T follicular helper cell (primary cell): ENCODE data around the gene ASAP3.

Experiments
- DNase-seq: peaks from one replicate; pipeline ENCODE4 v3.0.0-alpha.2; 2020; ENCODE audit warnings: low read depth
- total RNA-seq, 2 experiments: gene quantifications; one replicate each; lab custom pipeline; 2026; lab: John Stamatoyannopoulos, UW

Gene ASAP3
- total RNA-seq, result 0.74 to 3.1 reads per million in 2 experiments

- peak; percentile 1 for DNase-seq
These were observed at the start of gene ASAP3 for GRCh38 chr1:23483321-23484252. ASAP3 (minus strand) TSS chr1:23484179; CDS start chr1:23484133, 46 bp downstream.

DNA sequence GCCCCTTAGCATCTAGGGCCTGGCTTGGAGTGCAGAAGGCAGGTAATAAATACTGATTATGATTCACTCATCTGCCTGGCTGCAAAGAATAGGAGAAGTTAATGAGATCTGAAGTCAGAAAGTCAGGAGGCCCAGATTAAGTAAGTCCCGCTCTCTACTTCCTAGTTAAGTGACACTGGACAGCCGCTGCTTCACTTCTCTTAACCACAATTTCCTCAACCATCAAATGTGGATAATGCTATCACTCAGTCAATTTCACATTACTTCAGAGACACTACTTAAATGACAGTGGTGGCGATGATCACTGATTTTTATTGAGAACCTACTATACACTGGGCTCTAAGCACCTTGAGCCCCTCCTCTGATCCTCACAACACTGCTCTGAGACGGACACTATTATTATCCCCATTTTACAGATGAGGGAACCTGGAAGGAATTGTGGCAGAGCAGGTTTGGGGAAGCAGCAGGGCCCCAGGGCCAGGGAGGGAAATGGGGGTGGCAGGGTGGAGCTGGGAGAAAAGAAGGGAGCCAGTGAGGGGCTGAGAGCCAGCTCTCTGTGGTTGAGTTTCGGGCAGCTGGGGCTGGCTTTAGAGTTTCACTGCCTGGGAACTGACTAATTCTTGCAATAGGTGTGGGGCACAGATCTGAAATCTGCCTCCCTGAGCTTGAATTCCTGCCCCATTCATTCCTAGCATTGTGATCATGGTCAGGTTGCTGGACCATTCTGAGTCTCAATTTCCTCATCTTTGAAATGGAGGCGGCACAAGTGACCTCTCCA lies 49.5 kb upstream of the ASAP3 start:
- no peak for DNase-seq

GRCh38 chr1:23531562-23532094 lies 47.6 kb upstream of the ASAP3 start:
- no peak for DNase-seq

DNA sequence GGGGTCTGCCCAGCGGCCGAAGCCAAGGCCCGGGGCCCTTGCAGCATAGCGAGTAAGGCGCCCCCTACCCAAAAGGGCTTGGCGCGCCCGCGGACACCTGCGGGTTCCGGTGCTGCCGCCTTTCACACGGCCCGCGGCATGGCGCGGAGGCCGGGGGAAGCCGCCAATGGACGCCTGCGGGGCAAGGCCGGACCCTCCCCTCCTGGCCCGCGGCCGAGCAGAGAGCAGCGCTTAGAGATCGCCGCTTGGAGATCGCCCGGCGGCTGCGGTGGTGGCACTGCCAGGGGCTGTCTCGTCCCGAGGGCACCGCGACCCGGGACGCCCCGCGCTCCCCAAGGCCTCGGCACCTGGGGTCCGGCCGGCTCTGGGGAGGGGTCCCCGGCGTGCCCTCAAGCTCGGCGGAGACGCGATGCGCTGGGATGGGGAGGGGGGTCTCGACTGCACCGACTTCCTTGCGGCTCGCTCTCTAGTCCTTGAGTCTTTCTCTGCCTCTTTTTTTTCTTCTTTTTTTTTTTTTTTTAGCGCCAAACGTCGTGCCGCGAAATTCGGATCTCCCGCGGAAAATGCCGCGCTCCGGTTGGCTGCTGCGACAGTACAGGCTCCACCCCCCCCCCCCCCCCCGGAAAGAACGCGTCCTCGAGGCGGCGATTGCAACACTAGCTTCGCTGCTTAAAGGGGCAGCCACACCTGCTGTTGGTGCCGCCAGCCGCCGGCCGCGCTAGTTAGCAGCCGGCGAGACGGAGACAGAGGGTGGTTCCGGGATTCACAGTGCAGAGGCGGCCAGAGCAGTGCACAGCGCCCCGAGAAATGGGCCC lies 47.0 kb upstream of the ASAP3 start, which contains the start of gene E2F2:
Gene E2F2 (minus strand): TSS at position 487 of the 815 bp plus-strand sequence. CDS start 440 bp downstream, at position 47.
- peak; percentile 74 for DNase-seq

GRCh38 chr1:23530087-23530746 lies 46.2 kb upstream of the ASAP3 start:
- DNase-seq, result no peak

- DNase-seq, result no peak
These were observed 45.4 kb upstream of the ASAP3 start for GRCh38 chr1:23529146-23530086.

DNA sequence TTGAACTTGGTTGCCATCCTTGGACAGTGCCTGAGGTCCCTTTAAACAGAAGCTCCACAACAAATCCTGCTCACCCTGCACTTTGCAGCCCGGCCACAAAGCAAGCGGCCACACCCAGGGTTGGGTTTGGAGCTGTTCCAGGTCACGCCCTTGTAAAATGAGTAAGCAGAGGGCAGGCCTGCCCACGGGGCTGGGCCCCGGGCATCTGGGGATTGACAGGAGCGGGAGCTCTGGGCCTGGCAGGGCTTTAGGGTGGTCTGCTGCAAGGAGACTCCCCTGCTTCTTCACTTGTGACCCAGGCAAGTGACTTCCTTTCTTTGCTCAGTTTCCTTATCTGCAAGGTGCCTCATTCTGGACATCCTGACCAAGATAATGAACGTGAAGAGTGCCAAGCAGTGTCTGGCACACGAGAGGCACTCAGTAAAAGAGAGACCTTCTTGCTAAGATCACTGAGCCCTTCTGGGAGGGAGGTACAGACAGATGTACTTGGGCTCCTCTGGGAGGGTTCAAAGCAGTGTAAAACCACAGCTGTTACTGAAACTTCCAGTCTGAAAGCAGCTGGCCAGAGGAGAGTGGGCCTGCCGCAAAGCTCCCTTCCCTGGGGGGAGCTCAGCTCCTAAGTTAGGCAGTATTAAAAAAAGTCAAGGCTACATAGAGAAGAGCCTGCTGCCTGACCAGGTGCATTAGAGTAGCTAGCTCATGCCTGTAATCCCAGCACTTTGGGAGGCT lies 44.4 kb upstream of the ASAP3 start:
- DNase-seq, result peak; percentile 58

GRCh38 chr1:23527900-23528249 lies 43.9 kb upstream of the ASAP3 start:
- DNase-seq, result no peak

GRCh38 chr1:23527366-23527765 lies 43.4 kb upstream of the ASAP3 start:
- no peak for DNase-seq

DNA sequence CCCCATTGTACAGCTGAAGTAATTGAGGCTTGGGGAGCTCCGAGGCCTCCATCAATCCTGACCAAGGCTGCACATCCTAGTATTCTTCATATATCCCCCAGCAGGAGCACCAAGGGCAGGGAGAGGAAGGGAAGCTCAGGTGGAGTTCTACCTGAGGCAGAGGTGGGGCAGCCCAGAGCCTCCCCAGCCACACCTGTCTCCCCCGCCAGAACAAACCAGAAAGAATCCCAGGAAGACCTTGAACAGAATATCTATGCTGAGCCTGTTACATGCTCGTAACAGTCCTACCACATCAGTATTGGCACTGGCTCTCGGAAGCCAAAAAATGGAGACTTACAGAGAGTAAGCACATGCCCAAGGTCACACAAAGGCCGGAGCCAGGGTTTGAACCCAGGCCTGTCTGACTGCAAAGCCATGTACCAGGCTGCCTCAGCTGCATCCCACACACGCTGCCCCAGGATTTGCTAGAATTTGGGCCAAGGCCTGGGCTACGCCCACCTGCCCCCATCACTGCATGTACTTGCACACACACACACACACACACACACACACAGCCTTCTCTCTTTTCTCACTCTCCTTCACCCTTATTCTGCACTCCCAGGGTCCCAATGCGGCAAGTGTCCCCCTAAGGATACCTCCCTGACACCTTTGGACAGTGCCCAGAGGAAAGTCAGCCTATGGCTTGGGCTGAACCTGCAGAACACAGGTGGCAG lies 42.5 kb upstream of the ASAP3 start:
- no peak for DNase-seq

DNA sequence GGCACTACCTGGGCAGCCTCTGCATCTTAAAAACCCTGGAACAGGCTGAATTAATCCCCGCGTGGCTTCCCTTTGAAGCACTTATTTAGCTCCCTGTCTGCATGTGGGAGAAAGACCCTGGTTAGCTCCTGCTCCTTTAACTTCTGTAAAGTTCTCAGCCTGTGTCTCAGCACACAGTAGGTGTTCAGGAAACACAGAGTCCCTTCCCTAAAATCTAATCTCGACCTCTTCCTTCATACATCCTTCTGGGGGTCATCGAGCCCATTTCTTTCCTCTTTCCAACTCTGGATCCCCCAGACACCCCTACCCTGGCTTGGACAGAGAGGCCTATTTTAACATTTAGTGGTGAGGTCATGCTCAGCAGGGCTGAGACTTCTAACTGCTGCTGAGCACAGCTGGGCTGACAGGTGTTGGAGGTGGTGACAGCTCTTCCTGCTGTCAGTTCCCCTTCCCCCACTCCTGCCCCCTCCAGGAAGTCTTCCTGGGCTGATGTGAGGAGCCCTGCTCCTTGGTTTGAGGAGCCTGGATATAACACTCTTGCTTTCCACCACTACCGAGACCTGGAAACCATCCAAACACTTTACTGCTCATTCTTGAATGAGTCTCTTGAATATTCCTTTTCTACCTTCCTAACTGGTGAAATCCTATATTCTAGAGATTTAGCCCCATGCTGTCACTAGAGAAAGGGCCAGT lies 41.7 kb upstream of the ASAP3 start:
- no peak for DNase-seq

- no peak for DNase-seq
These were observed 40.9 kb upstream of the ASAP3 start for GRCh38 chr1:23524716-23525401.

DNA sequence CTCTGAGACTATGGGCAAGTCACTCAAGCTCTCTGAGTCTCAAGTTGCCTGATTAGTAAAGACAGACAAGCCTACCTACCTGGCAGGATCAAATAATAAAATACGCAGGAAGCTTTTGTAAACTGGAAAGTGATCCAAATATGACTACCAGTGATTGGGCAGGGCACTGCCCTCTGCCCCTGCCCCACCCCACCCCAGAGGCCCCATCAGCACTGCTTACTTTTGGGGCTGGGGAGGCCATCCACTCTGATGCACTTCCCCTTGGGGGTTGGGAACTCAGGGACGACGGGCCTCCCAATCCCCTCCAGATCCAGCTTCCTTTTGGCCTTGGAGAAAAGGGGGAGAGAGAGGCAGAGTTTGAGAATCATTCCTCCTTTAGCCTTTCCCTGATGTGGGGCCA lies 40.2 kb upstream of the ASAP3 start:
- DNase-seq, result no peak

DNA sequence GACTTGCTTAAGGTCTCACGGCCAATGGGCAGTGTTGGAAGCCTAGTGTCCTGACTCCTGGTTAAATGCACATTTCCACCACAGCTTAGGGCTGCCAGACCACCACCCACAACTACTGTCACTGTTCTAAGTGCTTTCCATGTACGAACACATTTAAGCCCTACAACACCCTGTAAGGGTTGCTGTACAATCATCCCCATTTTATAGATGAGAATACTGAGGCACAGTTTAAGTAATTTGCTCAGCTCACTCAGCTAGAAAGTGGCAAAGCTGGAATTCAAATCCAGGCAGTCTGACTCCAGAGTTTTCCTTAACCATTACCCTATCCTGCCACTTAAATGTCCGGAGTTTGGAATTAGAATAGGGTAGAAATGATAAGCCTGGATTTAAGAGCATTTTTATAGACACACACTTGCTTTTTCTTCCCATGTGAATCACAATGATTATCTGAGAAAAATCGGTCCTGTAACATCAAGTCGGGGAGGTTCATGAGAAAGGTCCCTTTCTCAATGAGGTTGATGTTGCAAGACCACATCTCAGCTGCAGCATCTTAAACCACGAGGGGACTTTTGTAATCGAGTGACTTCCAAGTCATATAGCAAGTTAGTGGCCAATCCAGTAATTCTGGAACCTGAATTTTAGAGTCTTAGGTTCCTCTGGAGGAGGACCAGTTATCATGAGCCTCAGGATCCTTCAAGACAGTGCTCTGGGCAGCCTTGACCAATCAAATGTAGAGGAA lies 38.4 kb upstream of the ASAP3 start:
- no peak for DNase-seq

DNA sequence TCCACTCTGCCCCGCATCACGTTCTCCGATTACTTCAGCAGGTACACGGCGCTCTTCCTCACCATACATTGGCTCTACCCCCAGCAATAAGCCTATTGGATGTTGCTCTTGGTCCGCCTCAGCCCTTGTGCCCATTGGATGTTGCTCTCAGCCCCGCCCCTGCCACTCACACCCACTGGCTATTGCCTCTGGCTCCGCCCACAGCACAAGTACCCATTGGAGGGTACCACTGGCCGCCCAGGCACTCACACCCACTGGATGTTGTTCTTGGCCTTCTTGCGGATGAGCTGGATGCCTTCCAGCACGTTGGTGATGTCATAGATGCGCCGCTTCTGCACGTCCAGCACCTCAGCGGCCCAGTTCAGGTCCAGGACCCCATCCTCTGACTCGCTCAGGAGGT lies 37.6 kb upstream of the ASAP3 start:
- no peak for DNase-seq

DNA sequence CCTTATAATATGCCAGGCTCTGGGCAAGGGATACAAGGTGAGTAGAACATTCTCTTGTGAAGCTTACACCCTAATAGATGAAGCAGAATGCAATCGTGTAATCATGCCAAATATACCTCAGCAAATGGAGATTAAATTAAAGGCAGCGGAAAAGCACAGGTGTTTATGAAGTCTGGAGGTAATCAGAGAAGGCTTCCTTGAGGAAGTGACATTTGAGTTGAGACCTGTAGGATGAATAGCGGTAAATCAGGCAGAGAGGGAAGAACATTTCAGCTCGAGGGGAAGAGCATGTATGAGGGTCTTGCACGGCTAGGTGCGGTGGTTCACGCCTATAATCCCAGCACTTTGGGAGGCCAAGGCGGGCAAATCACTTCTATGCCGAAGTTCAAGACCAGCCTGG lies 33.6 kb upstream of the ASAP3 start:
- DNase-seq, result no peak

DNA sequence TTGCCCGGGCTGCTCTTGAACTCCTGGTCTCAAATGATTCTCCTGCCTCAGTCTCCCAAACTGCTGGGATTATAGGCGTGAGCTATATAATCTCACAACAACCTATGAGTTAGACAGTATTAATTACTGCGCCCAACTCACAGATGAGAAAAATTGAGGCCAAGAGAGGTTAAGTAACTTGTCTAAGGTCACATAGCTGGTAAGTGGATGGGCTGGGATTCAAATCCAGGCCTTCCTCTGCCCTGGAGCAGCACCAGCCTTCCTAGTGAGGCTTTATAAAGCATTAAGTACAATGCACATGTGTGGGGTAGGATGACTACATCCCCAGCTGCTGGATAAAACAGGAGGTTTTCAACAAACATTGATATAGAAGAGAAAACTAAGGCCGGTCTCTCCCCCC lies 31.9 kb upstream of the ASAP3 start:
- DNase-seq, result no peak
